Type B pancreatic cell (in vitro differentiated cells): ENCODE results near the gene MACC1. TPM values are rescaled to one million over a fixed set of nuclear protein-coding genes. Genes with fewer than 3 reads are reported as not detected.

ENCODE experiments used
- DNase-seq: peaks from one replicate; pipeline ENCODE4 v3.0.0; 2021; ENCODE audit warnings: mixed read lengths; ENCODE audit not compliant: unreplicated experiment; ENCODE audit errors: extremely low spot score
- H3K27ac Mint-ChIP-seq: 2 replicates; pipeline ENCODE4 v1.8.0; 2021; ENCODE audit warnings: mild to moderate bottlenecking, mixed read lengths
- H3K27me3 Mint-ChIP-seq: 2 replicates; pipeline ENCODE4 v1.8.0; 2021; ENCODE audit warnings: mixed read lengths
- H3K36me3 Mint-ChIP-seq: 2 replicates; pipeline ENCODE4 v1.8.0; 2021; ENCODE audit warnings: mixed read lengths
- H3K4me1 Mint-ChIP-seq: one replicate; pipeline ENCODE4 v1.8.0; 2021; ENCODE audit warnings: mixed read lengths; ENCODE audit not compliant: unreplicated experiment
- H3K4me3 Mint-ChIP-seq: 2 replicates; pipeline ENCODE4 v1.8.0; 2021; ENCODE audit warnings: mild to moderate bottlenecking, mixed read lengths
- H3K9me3 Mint-ChIP-seq: 2 replicates; pipeline ENCODE4 v1.8.0; 2021; ENCODE audit warnings: mixed read lengths
- total RNA-seq: library from RNA; stranded (reverse); gene quantifications from 2 replicates; pipeline ENCODE4 v1.2.1, GENCODE V29; 2021; ENCODE audit warnings: low replicate concordance
- TF ChIP-seq, protein P1 (sequence below): fragments of 200-600 bp; sonication (generic); conservative IDR thresholded peaks from 2 replicates; pipeline ENCODE4 v1.5.0; 2021; ENCODE audit warnings: antibody characterized with exemption, mild to moderate bottlenecking

Gene MACC1
- total RNA-seq, 1 donor from 2014 or later, result 14.8 TPM

GRCh38 chr7:20157456-20157855, 59.7 kb downstream of the MACC1 start:
- H3K36me3 Mint-ChIP-seq, result peaks cover 4% of the 10 kb centered on the region
- no peaks in the 10 kb centered on the region for H3K27me3 Mint-ChIP-seq
- TF ChIP-seq, protein P1, sequence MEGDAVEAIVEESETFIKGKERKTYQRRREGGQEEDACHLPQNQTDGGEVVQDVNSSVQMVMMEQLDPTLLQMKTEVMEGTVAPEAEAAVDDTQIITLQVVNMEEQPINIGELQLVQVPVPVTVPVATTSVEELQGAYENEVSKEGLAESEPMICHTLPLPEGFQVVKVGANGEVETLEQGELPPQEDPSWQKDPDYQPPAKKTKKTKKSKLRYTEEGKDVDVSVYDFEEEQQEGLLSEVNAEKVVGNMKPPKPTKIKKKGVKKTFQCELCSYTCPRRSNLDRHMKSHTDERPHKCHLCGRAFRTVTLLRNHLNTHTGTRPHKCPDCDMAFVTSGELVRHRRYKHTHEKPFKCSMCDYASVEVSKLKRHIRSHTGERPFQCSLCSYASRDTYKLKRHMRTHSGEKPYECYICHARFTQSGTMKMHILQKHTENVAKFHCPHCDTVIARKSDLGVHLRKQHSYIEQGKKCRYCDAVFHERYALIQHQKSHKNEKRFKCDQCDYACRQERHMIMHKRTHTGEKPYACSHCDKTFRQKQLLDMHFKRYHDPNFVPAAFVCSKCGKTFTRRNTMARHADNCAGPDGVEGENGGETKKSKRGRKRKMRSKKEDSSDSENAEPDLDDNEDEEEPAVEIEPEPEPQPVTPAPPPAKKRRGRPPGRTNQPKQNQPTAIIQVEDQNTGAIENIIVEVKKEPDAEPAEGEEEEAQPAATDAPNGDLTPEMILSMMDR, result no peak
- H3K4me1 Mint-ChIP-seq, result peaks cover 19% of the 10 kb centered on the region
- no peak overlapping the region for H3K27ac Mint-ChIP-seq
- no peak overlapping the region for H3K4me3 Mint-ChIP-seq
- no peak for DNase-seq
- H3K9me3 Mint-ChIP-seq, result no peaks in the 10 kb centered on the region

GRCh38 chr7:20153999-20154398, 63.2 kb downstream of the MACC1 start:
- Mint-ChIP-seq H3K9me3 (no peaks in the 10 kb centered on the region), H3K36me3 (peaks cover 4% of the 10 kb centered on the region), H3K27me3 (no peaks in the 10 kb centered on the region), H3K27ac (no peak overlapping the region), H3K4me3 (no peak overlapping the region), H3K4me1 (peaks cover 22% of the 10 kb centered on the region)
- TF ChIP-seq, protein P1, result no peak
- no peak for DNase-seq

GRCh38 chr7:20153567-20153966, 63.6 kb downstream of the MACC1 start:
- H3K9me3 Mint-ChIP-seq, result no peaks in the 10 kb centered on the region

DNA sequence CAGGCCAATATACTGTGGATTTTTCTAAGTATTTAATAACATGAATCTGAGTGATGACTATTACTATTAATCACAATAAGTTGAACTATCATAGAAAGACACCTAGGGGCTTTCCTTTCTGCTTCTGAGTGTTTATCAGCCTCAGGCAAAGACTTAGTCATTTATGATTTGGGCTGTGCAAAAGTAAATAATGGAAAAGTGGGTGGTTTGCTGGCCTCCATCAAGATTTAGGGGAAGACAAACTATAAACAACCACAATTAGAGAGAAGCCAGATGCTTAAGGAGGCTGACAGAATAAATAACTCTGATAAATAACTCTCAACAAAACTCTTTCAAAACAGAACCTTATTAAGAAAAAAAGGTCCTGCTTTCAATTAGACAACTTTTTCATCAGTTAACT, 64.7 kb downstream of the MACC1 start:
- no peak for DNase-seq
- no peaks in the 10 kb centered on the region for H3K9me3 Mint-ChIP-seq
- H3K4me1 Mint-ChIP-seq, result peaks cover 10% of the 10 kb centered on the region
- H3K4me3 Mint-ChIP-seq, result no peak overlapping the region
- H3K36me3 Mint-ChIP-seq, result no peaks in the 10 kb centered on the region
- TF ChIP-seq, protein P1, result no peak
- no peaks in the 10 kb centered on the region for H3K27me3 Mint-ChIP-seq
- H3K27ac Mint-ChIP-seq, result no peak overlapping the region

More at GRCh38 chr7:20153567-20153966, 63.6 kb downstream of the MACC1 start:
- Mint-ChIP-seq H3K27ac (no peak overlapping the region), H3K4me1 (peaks cover 18% of the 10 kb centered on the region), H3K4me3 (no peak overlapping the region), H3K27me3 (no peaks in the 10 kb centered on the region), H3K36me3 (peaks cover 4% of the 10 kb centered on the region)
- DNase-seq, result no peak
- TF ChIP-seq, protein P1, result no peak

DNA sequence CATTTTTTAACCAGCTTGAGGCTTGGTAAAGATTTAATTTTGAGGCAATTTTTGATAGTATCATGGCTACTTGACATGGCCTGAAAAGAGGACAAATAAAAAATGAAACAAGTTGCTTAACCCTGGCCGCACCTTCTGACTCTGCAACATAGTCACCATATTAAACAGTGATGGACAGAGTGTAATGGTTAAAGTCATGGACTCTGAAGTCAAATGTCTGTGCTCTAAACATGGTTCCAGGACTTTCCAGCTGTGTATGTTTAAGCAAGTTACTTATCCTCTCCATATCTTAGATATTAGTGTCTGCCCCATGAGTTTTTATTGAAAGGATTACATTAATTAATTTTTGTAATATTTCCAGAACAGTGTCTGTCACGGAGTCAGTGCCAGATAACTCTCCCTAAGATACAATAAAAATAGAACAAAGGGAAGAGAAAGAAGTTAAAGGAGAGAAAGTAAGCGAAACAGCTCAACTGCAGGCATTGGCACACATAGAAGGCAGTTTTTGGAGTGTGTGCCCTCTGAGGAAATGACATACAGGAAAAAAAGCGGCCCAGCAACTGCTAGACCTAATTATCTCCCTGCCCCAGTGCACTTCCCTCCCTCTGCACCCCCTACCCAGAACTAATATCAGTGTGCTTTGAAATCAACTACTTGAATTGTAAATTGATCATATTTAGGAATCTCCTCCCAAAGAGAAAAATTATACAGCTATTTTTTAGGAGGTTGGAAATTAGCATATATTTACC, 65.3 kb downstream of the MACC1 start:
- Mint-ChIP-seq H3K27me3 (no peaks in the 10 kb centered on the region), H3K4me3 (no peak overlapping the region), H3K4me1 (peaks cover 10% of the 10 kb centered on the region), H3K27ac (no peak overlapping the region), H3K9me3 (no peaks in the 10 kb centered on the region), H3K36me3 (no peaks in the 10 kb centered on the region)
- DNase-seq, result no peak
- TF ChIP-seq, protein P1, result no peak
